ENCODE results near the gene RSPO4.
"Not testable (repeated sequence)": the region's sequence is repeated elsewhere in the genome, so short reads cannot be mapped to it uniquely, and the experiment has no call there.

DNA sequence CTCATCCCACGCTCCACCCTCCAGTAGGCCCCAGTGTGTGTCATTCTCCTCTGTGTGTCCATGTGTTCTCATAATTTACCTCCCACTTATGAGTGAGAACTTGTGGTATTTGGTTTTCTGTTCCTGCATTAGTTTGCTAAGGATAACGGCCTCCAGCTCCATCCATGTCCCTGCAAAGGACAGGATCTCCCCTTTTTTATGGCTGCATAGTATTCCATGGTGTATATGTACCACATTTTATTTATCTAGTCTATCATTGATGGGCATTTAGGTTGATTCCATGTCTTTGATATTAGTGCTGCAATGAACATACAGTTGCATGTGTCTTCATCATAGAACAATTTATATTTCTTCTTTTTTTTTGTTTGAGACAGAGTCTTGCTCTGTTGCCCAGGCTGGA lies 24.1 kb upstream of the RSPO4 start:
- TF ChIP-seq CTCF (conservative IDR thresholded peaks at IDR 0.05); EZH2 (IDR thresholded peaks at IDR 0.05; ENCODE audit: low read depth): not testable (repeated sequence)

Data from PC-9 (cell line).